ENCODE results near the gene BSG. TPM values are rescaled to one million over a fixed set of nuclear protein-coding genes. Genes with fewer than 3 reads are reported as not detected.

Gene BSG
- total and polyA plus RNA-seq, 9 of the 15 experiments (the other 6 are each of a cell fraction or from before 2014, with no cell fraction given), result 4.6 to 495 (median 187) TPM

DNA sequence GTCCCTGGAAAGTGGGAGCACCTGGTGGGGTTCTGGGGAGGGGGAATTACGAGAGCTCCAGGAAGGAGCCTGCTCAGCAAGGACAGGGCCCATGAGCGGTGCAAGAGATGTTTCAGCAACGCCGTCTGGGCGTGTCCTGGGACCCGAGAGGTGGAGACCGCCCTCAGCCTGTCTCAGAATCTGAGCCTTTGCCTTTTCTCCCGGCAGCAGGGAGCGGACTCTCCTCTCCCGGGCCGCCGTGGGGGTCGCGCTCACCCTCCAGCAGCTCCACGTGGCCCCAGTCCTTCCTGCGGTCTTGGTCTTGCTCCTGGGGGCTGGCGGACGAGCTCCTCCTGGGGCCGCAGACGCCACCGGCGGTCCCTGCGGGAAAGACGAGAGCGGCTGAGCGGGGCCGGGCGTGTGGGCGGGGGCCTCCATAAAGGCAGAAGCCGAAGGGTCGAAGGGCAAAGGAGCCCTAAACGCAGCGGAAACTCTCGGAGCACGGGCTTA, 60.2 kb downstream of the BSG start (continued):
- TF ChIP-seq EHMT2 (IDR thresholded peaks at IDR 0.05) (no peak), SMC3 (conservative IDR thresholded peaks at IDR 0.05; ENCODE audit: insufficient read depth, low read depth, low read length) (no peak), ZNF77 (CRISPR knock-in tag; IDR thresholded peaks at IDR 0.05) (no peak), CBX2 (IDR thresholded peaks at IDR 0.05; ENCODE audit: insufficient read depth, low read length, poor library complexity, severe bottlenecking) (no peak), SIX5 (IDR thresholded peaks at IDR 0.05; ENCODE audit: borderline replicate concordance in 1 of 2, insufficient read depth in 1 of 2, low read depth in 1 of 2, low read length in 2 of 2) (no peak), EP400 (IDR thresholded peaks at IDR 0.05) (peak; percentile 62), HDAC8 (tag; IDR thresholded peaks at IDR 0.05) (no peak), U2AF2 (optimal IDR thresholded peaks at IDR 0.05; ENCODE audit: low read depth, low read length) (no peak), ELF2 (CRISPR knock-in tag; IDR thresholded peaks at IDR 0.05) (0 out of 2 replicates have a peak, but pooled peaks have one; percentile 38), ZNF668 (CRISPR knock-in tag; IDR thresholded peaks at IDR 0.05) (no peak), ZNF76 (CRISPR knock-in tag; IDR thresholded peaks at IDR 0.05; ENCODE audit: borderline replicate concordance) (no peak), ZNF398 (CRISPR knock-in tag; IDR thresholded peaks at IDR 0.05) (no peak), POU5F1 (IDR thresholded peaks at IDR 0.05; ENCODE audit: borderline replicate concordance, low read depth, low read length, partially characterized antibody) (no peak), CTBP1 (IDR thresholded peaks at IDR 0.05; ENCODE audit: borderline replicate concordance) (no peak), ZSCAN29 (IDR thresholded peaks at IDR 0.05) (no peak), ARID2 (IDR thresholded peaks at IDR 0.05) (no peak), JUND (IDR thresholded peaks at IDR 0.05; ENCODE audit: borderline replicate concordance, low read depth, low read length) (no peak), JUND (tag; IDR thresholded peaks at IDR 0.05; ENCODE audit: borderline replicate concordance, low read depth, low read length) (no peak), L3MBTL2 (IDR thresholded peaks at IDR 0.05) (no peak), KAT2B (IDR thresholded peaks at IDR 0.05; ENCODE audit: low read depth, low read length) (no peak), GTF2B (IDR thresholded peaks at IDR 0.05; ENCODE audit: extremely low read depth, insufficient read length) (no peak), EGR1 (conservative IDR thresholded peaks at IDR 0.05) (peak; percentile 81), IRF2 (CRISPR knock-in tag; IDR thresholded peaks at IDR 0.05) (no peak), EZH2 (IDR thresholded peaks at IDR 0.05; ENCODE audit: borderline replicate concordance, low read depth, low read length) (no peak)
- TF ChIP-seq, protein P1, sequence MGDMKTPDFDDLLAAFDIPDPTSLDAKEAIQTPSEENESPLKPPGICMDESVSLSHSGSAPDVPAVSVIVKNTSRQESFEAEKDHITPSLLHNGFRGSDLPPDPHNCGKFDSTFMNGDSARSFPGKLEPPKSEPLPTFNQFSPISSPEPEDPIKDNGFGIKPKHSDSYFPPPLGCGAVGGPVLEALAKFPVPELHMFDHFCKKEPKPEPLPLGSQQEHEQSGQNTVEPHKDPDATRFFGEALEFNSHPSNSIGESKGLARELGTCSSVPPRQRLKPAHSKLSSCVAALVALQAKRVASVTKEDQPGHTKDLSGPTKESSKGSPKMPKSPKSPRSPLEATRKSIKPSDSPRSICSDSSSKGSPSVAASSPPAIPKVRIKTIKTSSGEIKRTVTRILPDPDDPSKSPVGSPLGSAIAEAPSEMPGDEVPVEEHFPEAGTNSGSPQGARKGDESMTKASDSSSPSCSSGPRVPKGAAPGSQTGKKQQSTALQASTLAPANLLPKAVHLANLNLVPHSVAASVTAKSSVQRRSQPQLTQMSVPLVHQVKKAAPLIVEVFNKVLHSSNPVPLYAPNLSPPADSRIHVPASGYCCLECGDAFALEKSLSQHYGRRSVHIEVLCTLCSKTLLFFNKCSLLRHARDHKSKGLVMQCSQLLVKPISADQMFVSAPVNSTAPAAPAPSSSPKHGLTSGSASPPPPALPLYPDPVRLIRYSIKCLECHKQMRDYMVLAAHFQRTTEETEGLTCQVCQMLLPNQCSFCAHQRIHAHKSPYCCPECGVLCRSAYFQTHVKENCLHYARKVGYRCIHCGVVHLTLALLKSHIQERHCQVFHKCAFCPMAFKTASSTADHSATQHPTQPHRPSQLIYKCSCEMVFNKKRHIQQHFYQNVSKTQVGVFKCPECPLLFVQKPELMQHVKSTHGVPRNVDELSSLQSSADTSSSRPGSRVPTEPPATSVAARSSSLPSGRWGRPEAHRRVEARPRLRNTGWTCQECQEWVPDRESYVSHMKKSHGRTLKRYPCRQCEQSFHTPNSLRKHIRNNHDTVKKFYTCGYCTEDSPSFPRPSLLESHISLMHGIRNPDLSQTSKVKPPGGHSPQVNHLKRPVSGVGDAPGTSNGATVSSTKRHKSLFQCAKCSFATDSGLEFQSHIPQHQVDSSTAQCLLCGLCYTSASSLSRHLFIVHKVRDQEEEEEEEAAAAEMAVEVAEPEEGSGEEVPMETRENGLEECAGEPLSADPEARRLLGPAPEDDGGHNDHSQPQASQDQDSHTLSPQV (IDR thresholded peaks at IDR 0.05), result no peak
